ENCODE measurements around the gene L1CAM. TPM values are rescaled to one million over a fixed set of nuclear protein-coding genes. Genes with fewer than 3 reads are reported as not detected.

Gene L1CAM
- total and polyA plus RNA-seq, 2 of the 8 experiments (the other 6 are each of a cell fraction or from before 2014, with no cell fraction given) = 11.0 to 43.0 TPM

DNA sequence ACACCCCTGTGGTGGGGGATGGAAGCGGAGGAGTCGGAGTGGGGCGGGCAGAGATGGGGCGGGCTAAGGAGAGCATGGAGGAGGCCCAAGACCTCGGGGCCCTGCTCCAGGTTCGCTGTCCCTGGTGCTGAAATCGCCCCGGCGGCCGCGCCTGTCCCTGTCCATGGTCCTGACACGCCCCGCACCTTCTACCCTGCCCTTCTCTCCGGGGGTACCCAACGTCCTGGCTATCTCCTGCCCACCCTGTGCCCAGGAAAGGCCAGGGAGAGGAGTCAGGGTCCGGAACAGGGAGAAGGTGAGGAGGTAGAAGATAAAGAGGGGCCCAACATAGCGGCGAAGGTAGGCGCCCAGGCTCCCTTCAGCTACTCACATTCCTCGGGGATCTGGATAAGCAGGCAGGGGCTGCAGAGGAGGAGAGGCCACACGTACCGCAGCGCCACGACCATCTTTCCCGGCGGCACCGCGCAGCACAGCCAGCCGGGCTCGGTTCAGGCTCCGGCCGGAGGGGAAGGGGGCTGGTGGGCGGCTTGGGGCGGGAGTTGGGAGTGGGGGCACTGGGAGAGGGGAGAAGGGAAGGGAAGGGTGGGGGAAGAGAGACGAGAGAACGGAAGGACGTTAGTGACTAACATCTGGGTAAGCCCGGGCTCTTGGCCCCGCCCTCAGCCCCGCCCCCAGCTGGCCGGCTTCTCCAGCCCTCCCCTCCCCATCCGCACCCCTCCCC, 10.4 kb downstream of the L1CAM start:
- Histone ChIP-seq H3K79me2 (ENCODE audit: control insufficient read depth in 1 of 2, insufficient read depth in 2 of 2, low read length in 2 of 2) (no peaks in the 10 kb centered on the region), H2BK120ac (replicated peaks; ENCODE audit: low read depth, low read length) (no peak overlapping the region), H3K36me3 (ENCODE audit: control insufficient read depth in 2 of 4, insufficient read depth in 4 of 4, low read length in 3 of 4) (no peaks in the 10 kb centered on the region), H3K23me2 (ENCODE audit: low read depth, low read length) (no peaks in the 10 kb centered on the region), H3K9me3 (ENCODE audit: insufficient read depth in 2 of 2, low read depth in 1 of 2, low read length in 1 of 2) (no peaks in the 10 kb centered on the region), H3K18ac (ENCODE audit: extremely low read depth, low read length) (no peak overlapping the region), H2AK5ac (ENCODE audit: low read depth, low read length) (no peak overlapping the region), H2AFZ (ENCODE audit: low read length) (no peak overlapping the region), H3K27ac (ENCODE audit: low read depth, low read length) (no peak overlapping the region), H3K56ac (replicated peaks; ENCODE audit: insufficient read length, low read depth, low read length) (no peak overlapping the region), H3K4ac (replicated peaks; ENCODE audit: insufficient read length, low read depth, low read length) (no peak overlapping the region), H3K14ac (ENCODE audit: insufficient read length) (no peak overlapping the region), H3K79me1 (ENCODE audit: low read depth, low read length) (no peaks in the 10 kb centered on the region), H4K20me1 (replicated peaks in 1 of 2; ENCODE audit: control insufficient read depth in 1 of 2, insufficient read depth in 2 of 2, low read length in 2 of 2) (peaks cover 2 to 12% of the 10 kb centered on the region in 2 experiments), H4K91ac (replicated peaks; ENCODE audit: insufficient read length, low read length) (no peak overlapping the region), H3K27me3 (replicated peaks in 1 of 4; ENCODE audit: control insufficient read depth in 3 of 4, extremely low read depth in 1 of 4, insufficient read depth in 3 of 4, low read length in 3 of 4) (no peaks in the 10 kb centered on the region; a peak in 1 of 7 replicates), H4K5ac (ENCODE audit: insufficient read length, low read depth, low read length) (no peak overlapping the region), H2BK5ac (ENCODE audit: low read depth, low read length) (no peak overlapping the region), H2BK12ac (ENCODE audit: low read depth, low read length) (no peak overlapping the region), H3K4me2 (ENCODE audit: insufficient read depth in 1 of 2, low read depth in 2 of 2, low read length in 2 of 2) (peak overlapping the region; percentile 46 to 65), H2BK20ac (ENCODE audit: low read length) (no peak overlapping the region), H3K23ac (ENCODE audit: insufficient read length) (no peak overlapping the region), H3K4me1 (replicated peaks in 1 of 4; ENCODE audit: control insufficient read depth in 3 of 4, insufficient read depth in 4 of 4, low read length in 3 of 4) (peaks cover 4 to 43% (median 23%) of the 10 kb centered on the region in 4 experiments), H3K4me3 (ENCODE audit: extremely low read depth in 1 of 4, insufficient read depth in 2 of 4, low read depth in 3 of 4, low read length in 4 of 4) (peak overlapping the region in 1 of 4 experiments; percentile 49; a peak in 2 of 8 replicates), H3K9ac (replicated peaks in 1 of 4; ENCODE audit: extremely low read depth in 1 of 4, low read depth in 3 of 4, low read length in 3 of 4) (no peak overlapping the region), H4K8ac (ENCODE audit: extremely low read depth, insufficient read depth, low read length) (no peak overlapping the region), H2BK15ac (ENCODE audit: low read length) (no peak overlapping the region)
- DNase-seq (ENCODE audit: low read depth in 1 of 2, low spot score in 2 of 2) = peak in 1 of 2 experiments; percentile 95
- 4% methylated on average over 6 of the region's 42 CpGs; no CpG with 5 or more reads in 1 of the 2 experiments for WGBS, 2 experiments (ENCODE audit: extremely low coverage in 1 of 2, insufficient coverage in 1 of 2, insufficient read length in 1 of 2, insufficient replicate concordance in 2 of 2, low coverage in 1 of 2, low lambda C conversion rate in 2 of 2, missing lambda C conversion rate in 1 of 2)
- CTCF ChIA-PET (ENCODE audit: partially characterized antibody) = interaction anchor here (1.0 to 1.6 kb wide), 5 partner anchors 12 to 94 kb away, joined by 3 to 4 read pairs (median 4); partner anchors contain the start of genes IDH3G and SSR4
- POLR2A ChIA-PET (ENCODE audit: partially characterized antibody) = interaction anchor here (1.4 kb wide), 1 partner anchor 13 kb away, joined by 4 read pairs; no protein-coding TSS in a partner anchor
- TF ChIP-seq ASH2L (IDR thresholded peaks at IDR 0.05; ENCODE audit: low read length) (no peak), SAP30 (IDR thresholded peaks at IDR 0.05; ENCODE audit: insufficient read depth, insufficient replicate concordance, low read length) (peak; percentile 99), CEBPB (IDR thresholded peaks at IDR 0.05; ENCODE audit: low read depth, low read length) (no peak), TAF7 (optimal IDR thresholded peaks at IDR 0.05; ENCODE audit: borderline replicate concordance, low read depth, low read length) (peak; percentile 72), SIN3A (conservative IDR thresholded peaks at IDR 0.05 in 1 of 2, IDR thresholded peaks at IDR 0.05 in 1 of 2; ENCODE audit: low read depth in 1 of 2, low read length in 2 of 2) (peak; percentile 100), HDAC2 (IDR thresholded peaks at IDR 0.05; ENCODE audit: borderline replicate concordance in 1 of 2, low read depth in 2 of 2, low read length in 2 of 2) (peak in 1 of 2 experiments; percentile 99; a peak in 2 of 4 replicates), CREB1 (IDR thresholded peaks at IDR 0.05) (no peak; the same call in 1 of the 2 replicates), SP1 (IDR thresholded peaks at IDR 0.05; ENCODE audit: low read depth, low read length) (peak; percentile 7; the same call in 1 of the 2 replicates)
- TF ChIP-seq, protein P1, sequence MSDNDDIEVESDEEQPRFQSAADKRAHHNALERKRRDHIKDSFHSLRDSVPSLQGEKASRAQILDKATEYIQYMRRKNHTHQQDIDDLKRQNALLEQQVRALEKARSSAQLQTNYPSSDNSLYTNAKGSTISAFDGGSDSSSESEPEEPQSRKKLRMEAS (IDR thresholded peaks at IDR 0.05) = peak; percentile 87
- peak; percentile 28 for FAIRE-seq
